ENCODE results near the gene GPER1. TPM values are rescaled to one million over a fixed set of nuclear protein-coding genes. Genes with fewer than 3 reads are reported as not detected.
A peak's percentile ranks its signal among the peaks of the same experiment; 100 is the strongest.

Gene GPER1
- total and polyA plus RNA-seq, 2 experiments from 2014 or later: 0.89 TPM; not detected in 1

GRCh38 chr7:1085910-1086421 lies 1.9 kb upstream of the GPER1 start:
- Histone ChIP-seq H3K27ac (ENCODE audit: low read depth) (no peak overlapping the region), H4K20me1 (replicated peaks; ENCODE audit: insufficient read depth) (peaks cover 7% of the 10 kb centered on the region; the same call in 1 of the 2 replicates), H3K36me3 (ENCODE audit: insufficient read depth) (no peaks in the 10 kb centered on the region), H3K4me2 (no peak overlapping the region), H3K4me1 (ENCODE audit: insufficient read depth) (peaks cover 7% of the 10 kb centered on the region; the same call in 1 of the 2 replicates), H2AFZ (no peak overlapping the region), H3K4me3 (no peak overlapping the region), H3K9me2 (ENCODE audit: insufficient read depth) (no peaks in the 10 kb centered on the region), H3F3A (replicated peaks; ENCODE audit: low read depth) (no peaks in the 10 kb centered on the region), H3K27me3 (ENCODE audit: insufficient read depth) (no peaks in the 10 kb centered on the region), H3K79me2 (replicated peaks; ENCODE audit: insufficient read depth) (peaks cover 26% of the 10 kb centered on the region)
- no peak for TF ChIP-seq EZH2 (IDR thresholded peaks at IDR 0.05; ENCODE audit: low read depth, unreplicated experiment)
- no peak for TF ChIP-seq CREB1 (CRISPR knock-in tag; IDR thresholded peaks at IDR 0.05; ENCODE audit: low read depth)
- TF ChIP-seq, protein P1, sequence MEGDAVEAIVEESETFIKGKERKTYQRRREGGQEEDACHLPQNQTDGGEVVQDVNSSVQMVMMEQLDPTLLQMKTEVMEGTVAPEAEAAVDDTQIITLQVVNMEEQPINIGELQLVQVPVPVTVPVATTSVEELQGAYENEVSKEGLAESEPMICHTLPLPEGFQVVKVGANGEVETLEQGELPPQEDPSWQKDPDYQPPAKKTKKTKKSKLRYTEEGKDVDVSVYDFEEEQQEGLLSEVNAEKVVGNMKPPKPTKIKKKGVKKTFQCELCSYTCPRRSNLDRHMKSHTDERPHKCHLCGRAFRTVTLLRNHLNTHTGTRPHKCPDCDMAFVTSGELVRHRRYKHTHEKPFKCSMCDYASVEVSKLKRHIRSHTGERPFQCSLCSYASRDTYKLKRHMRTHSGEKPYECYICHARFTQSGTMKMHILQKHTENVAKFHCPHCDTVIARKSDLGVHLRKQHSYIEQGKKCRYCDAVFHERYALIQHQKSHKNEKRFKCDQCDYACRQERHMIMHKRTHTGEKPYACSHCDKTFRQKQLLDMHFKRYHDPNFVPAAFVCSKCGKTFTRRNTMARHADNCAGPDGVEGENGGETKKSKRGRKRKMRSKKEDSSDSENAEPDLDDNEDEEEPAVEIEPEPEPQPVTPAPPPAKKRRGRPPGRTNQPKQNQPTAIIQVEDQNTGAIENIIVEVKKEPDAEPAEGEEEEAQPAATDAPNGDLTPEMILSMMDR (conservative IDR thresholded peaks at IDR 0.05; ENCODE audit: low read depth in 2 of 2): no peak
- TF ChIP-seq STAT1 (IDR thresholded peaks at IDR 0.05; ENCODE audit: unreplicated experiment): no peak
- TF ChIP-seq NANOG (IDR thresholded peaks at IDR 0.05; ENCODE audit: borderline replicate concordance): no peak
- TF ChIP-seq EZH2phosphoT487 (IDR thresholded peaks at IDR 0.05; ENCODE audit: unreplicated experiment): no peak
- peaks cover 11% of the 10 kb centered on the region for H3K27me3 Mint-ChIP-seq (ENCODE audit: insufficient read depth, low read depth, poor library complexity)
- peaks cover 20% of the 10 kb centered on the region for H3K4me1 Mint-ChIP-seq
- no peaks in the 10 kb centered on the region for H3K36me3 Mint-ChIP-seq (ENCODE audit: low read depth)
- ATAC-seq (no peak), DNase-seq (ENCODE audit: low spot score) (no peak)
- no peak overlapping the region for H3K4me3 Mint-ChIP-seq
- H3K9me3 Mint-ChIP-seq: no peaks in the 10 kb centered on the region
- no peak overlapping the region for H3K27ac Mint-ChIP-seq

DNA sequence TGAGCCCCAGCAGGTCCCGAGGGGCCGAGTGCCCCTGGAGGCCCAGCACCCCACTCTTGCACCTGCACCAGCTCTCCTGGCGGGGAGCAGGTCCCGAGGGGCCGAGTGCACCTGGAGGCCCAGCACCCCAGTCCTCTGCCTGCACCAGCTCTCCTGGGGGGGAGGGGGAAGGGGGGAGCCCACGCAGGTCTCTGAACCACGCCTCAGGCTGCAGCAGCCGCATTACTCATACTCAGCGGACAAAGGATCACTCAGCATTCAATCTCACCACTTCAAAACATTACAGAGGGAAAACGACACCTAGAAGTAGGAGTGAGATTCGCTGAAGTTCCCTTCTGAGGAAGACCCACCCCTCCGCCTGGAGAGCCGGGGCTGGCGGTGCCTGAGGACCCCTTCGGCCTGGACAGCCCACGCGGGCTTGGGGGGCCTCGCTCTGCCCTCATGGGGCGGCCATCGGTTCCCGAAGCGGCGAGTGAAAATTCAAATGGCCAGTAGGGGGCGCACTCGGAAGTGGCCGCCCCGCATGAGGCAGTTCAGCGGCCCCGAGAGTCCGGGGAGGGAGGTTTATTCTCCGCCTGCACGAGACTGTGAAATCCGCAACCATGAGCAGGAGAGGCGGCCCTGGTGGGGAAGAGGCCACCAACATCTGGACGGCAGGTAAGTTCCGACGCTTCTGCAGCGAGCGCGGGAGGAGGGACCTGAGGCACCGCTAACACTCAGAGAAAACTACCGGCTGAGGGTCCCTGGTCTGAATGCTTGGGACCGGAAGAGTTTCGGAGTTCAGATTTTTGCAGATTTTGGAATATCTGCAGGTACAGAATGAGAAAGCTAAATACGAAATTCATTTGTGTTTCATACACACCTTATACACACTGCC lies 1.1 kb upstream of the GPER1 start:
- Histone ChIP-seq H3K27ac (ENCODE audit: low read depth) (no peak overlapping the region), H3K79me2 (replicated peaks; ENCODE audit: insufficient read depth) (peaks cover 26% of the 10 kb centered on the region), H3F3A (replicated peaks; ENCODE audit: low read depth) (no peaks in the 10 kb centered on the region), H2AFZ (peak overlapping the region; percentile 44; the same call in 1 of the 2 replicates), H3K9me2 (ENCODE audit: insufficient read depth) (no peaks in the 10 kb centered on the region), H3K27me3 (ENCODE audit: insufficient read depth) (no peaks in the 10 kb centered on the region), H3K4me1 (ENCODE audit: insufficient read depth) (peaks cover 7% of the 10 kb centered on the region; the same call in 1 of the 2 replicates), H3K36me3 (ENCODE audit: insufficient read depth) (no peaks in the 10 kb centered on the region), H3K4me2 (peak overlapping the region; percentile 52), H4K20me1 (replicated peaks; ENCODE audit: insufficient read depth) (peaks cover 7% of the 10 kb centered on the region; the same call in 1 of the 2 replicates), H3K4me3 (peak overlapping the region; percentile 24; the same call in 1 of the 2 replicates)
- H3K36me3 Mint-ChIP-seq (ENCODE audit: low read depth): no peaks in the 10 kb centered on the region
- H3K4me1 Mint-ChIP-seq: peaks cover 20% of the 10 kb centered on the region
- H3K9me3 Mint-ChIP-seq: no peaks in the 10 kb centered on the region
- peak; percentile 90 for DNase-seq (ENCODE audit: low spot score)
- peaks cover 13% of the 10 kb centered on the region for H3K27me3 Mint-ChIP-seq (ENCODE audit: insufficient read depth, low read depth, poor library complexity)
- peak; percentile 80 for ATAC-seq
- H3K4me3 Mint-ChIP-seq: peak overlapping the region; percentile 69
- H3K27ac Mint-ChIP-seq: peak overlapping the region; percentile 83; the same call in 1 of the 2 replicates
- TF ChIP-seq NANOG (IDR thresholded peaks at IDR 0.05; ENCODE audit: borderline replicate concordance): no peak
- TF ChIP-seq STAT1 (IDR thresholded peaks at IDR 0.05; ENCODE audit: unreplicated experiment): no peak
- no peak for TF ChIP-seq ZNF114 (CRISPR knock-in tag; IDR thresholded peaks at IDR 0.05)
- no peak for TF ChIP-seq EZH2phosphoT487 (IDR thresholded peaks at IDR 0.05; ENCODE audit: unreplicated experiment)
- TF ChIP-seq, protein P1 (conservative IDR thresholded peaks at IDR 0.05; ENCODE audit: low read depth in 2 of 2): peak; percentile 81 to 83
- TF ChIP-seq, protein P2, sequence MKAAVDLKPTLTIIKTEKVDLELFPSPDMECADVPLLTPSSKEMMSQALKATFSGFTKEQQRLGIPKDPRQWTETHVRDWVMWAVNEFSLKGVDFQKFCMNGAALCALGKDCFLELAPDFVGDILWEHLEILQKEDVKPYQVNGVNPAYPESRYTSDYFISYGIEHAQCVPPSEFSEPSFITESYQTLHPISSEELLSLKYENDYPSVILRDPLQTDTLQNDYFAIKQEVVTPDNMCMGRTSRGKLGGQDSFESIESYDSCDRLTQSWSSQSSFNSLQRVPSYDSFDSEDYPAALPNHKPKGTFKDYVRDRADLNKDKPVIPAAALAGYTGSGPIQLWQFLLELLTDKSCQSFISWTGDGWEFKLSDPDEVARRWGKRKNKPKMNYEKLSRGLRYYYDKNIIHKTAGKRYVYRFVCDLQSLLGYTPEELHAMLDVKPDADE (IDR thresholded peaks at IDR 0.05): no peak
- no peak for TF ChIP-seq JUNB (IDR thresholded peaks at IDR 0.05; ENCODE audit: unreplicated experiment)
- TF ChIP-seq EZH2 (IDR thresholded peaks at IDR 0.05; ENCODE audit: low read depth, unreplicated experiment): no peak
- 0 out of 2 replicates have a peak, but pooled peaks have one; percentile 18 for TF ChIP-seq POLR2AphosphoS5 (IDR thresholded peaks at IDR 0.05; ENCODE audit: low read depth)
- no peak for TF ChIP-seq CREB1 (CRISPR knock-in tag; IDR thresholded peaks at IDR 0.05; ENCODE audit: low read depth)
- no peak for TF ChIP-seq REST (IDR thresholded peaks at IDR 0.05; ENCODE audit: unreplicated experiment)
- TF ChIP-seq ZNF331 (CRISPR knock-in tag; IDR thresholded peaks at IDR 0.05; ENCODE audit: low read depth): no peak
